ENCODE data around the gene ANKRD63.

The ANKRD63 gene

GRCh38 chr15:40250771-40251483, 31.9 kb downstream of the ANKRD63 start:
- TF ChIP-seq CTCF (IDR thresholded peaks at IDR 0.05; ENCODE audit: borderline replicate concordance, extremely low read depth, low read length, poor library complexity, severe bottlenecking) (no peak), EZH2 (IDR thresholded peaks at IDR 0.05; ENCODE audit: borderline replicate concordance, low read depth, low read length, severe bottlenecking) (no peak)
- peaks cover 2% of the 10 kb centered on the region for H3K27me3 ChIP-seq (ENCODE audit: insufficient read depth, low read length, poor library complexity)
- no peak overlapping the region for H3K4me2 ChIP-seq (ENCODE audit: insufficient read depth, low read length)
- H3K4me1 ChIP-seq (ENCODE audit: insufficient read depth, low read length): no peaks in the 10 kb centered on the region
- no peaks in the 10 kb centered on the region for H3K9me3 ChIP-seq (ENCODE audit: insufficient read depth, low read length, severe bottlenecking)
- no peak for DNase-seq
- no peak overlapping the region for H2AFZ ChIP-seq (ENCODE audit: low read depth, low read length)
- H4K20me1 ChIP-seq (ENCODE audit: insufficient read depth, low read length): no peaks in the 10 kb centered on the region
- H3K79me2 ChIP-seq (ENCODE audit: insufficient read depth, low read length): no peaks in the 10 kb centered on the region
- no peak overlapping the region for H3K27ac ChIP-seq (ENCODE audit: low read length)
- no peaks in the 10 kb centered on the region for H3K36me3 ChIP-seq (ENCODE audit: insufficient read depth, low read length)
- H3K4me3 ChIP-seq (ENCODE audit: low read depth in 1 of 2, low read length in 2 of 2): no peak overlapping the region
- H3K9ac ChIP-seq (ENCODE audit: low read depth, low read length): no peak overlapping the region
- ATAC-seq (ENCODE audit: insufficient read depth, low read depth): no peak

- Histone ChIP-seq H3K27ac (ENCODE audit: low read length) (no peak overlapping the region), H2AFZ (ENCODE audit: low read depth, low read length) (no peak overlapping the region), H3K4me2 (ENCODE audit: insufficient read depth, low read length) (no peak overlapping the region), H3K9ac (ENCODE audit: low read depth, low read length) (no peak overlapping the region), H3K79me2 (ENCODE audit: insufficient read depth, low read length) (no peaks in the 10 kb centered on the region), H4K20me1 (ENCODE audit: insufficient read depth, low read length) (no peaks in the 10 kb centered on the region), H3K4me3 (ENCODE audit: low read depth in 1 of 2, low read length in 2 of 2) (no peak overlapping the region), H3K9me3 (ENCODE audit: insufficient read depth, low read length, severe bottlenecking) (no peaks in the 10 kb centered on the region), H3K36me3 (ENCODE audit: insufficient read depth, low read length) (no peaks in the 10 kb centered on the region), H3K4me1 (ENCODE audit: insufficient read depth, low read length) (no peaks in the 10 kb centered on the region), H3K27me3 (ENCODE audit: insufficient read depth, low read length, poor library complexity) (peaks cover 2% of the 10 kb centered on the region)
- TF ChIP-seq EZH2 (IDR thresholded peaks at IDR 0.05; ENCODE audit: borderline replicate concordance, low read depth, low read length, severe bottlenecking): no peak
- no peak for TF ChIP-seq CTCF (IDR thresholded peaks at IDR 0.05; ENCODE audit: borderline replicate concordance, extremely low read depth, low read length, poor library complexity, severe bottlenecking)
- DNase-seq (no peak), ATAC-seq (ENCODE audit: insufficient read depth, low read depth) (no peak)
Observed at GRCh38 chr15:40250304-40250656, 32.6 kb downstream of the ANKRD63 start.

GRCh38 chr15:40249477-40250303, 33.2 kb downstream of the ANKRD63 start:
- Histone ChIP-seq H2AFZ (ENCODE audit: low read depth, low read length) (no peak overlapping the region), H3K9me3 (ENCODE audit: insufficient read depth, low read length, severe bottlenecking) (no peaks in the 10 kb centered on the region), H3K4me2 (ENCODE audit: insufficient read depth, low read length) (no peak overlapping the region), H3K9ac (ENCODE audit: low read depth, low read length) (no peak overlapping the region), H3K4me3 (ENCODE audit: low read depth in 1 of 2, low read length in 2 of 2) (no peak overlapping the region), H3K27me3 (ENCODE audit: insufficient read depth, low read length, poor library complexity) (peaks cover 2% of the 10 kb centered on the region), H3K79me2 (ENCODE audit: insufficient read depth, low read length) (no peaks in the 10 kb centered on the region), H3K4me1 (ENCODE audit: insufficient read depth, low read length) (no peaks in the 10 kb centered on the region), H3K36me3 (ENCODE audit: insufficient read depth, low read length) (no peaks in the 10 kb centered on the region), H4K20me1 (ENCODE audit: insufficient read depth, low read length) (no peaks in the 10 kb centered on the region), H3K27ac (ENCODE audit: low read length) (no peak overlapping the region)
- no peak for TF ChIP-seq EZH2 (IDR thresholded peaks at IDR 0.05; ENCODE audit: borderline replicate concordance, low read depth, low read length, severe bottlenecking)
- TF ChIP-seq CTCF (IDR thresholded peaks at IDR 0.05; ENCODE audit: borderline replicate concordance, extremely low read depth, low read length, poor library complexity, severe bottlenecking): no peak
- ATAC-seq (ENCODE audit: insufficient read depth, low read depth) (no peak), DNase-seq (no peak)
